Prostate gland (tissue), 2 donors: ENCODE results near the gene RFX7.

Experiments used
- POLR2A ChIP-seq: fragments of 450-650 bp; IDR thresholded peaks from one replicate; pipeline ENCODE4 v1.6.1; 2016; ENCODE audit warnings: antibody characterized with exemption, mild to moderate bottlenecking
- TF ChIP-seq, protein P1 (sequence below), 4 experiments: fragments of 200-600 bp in 2 of 4; fragments of 450-650 bp in 2 of 4; sonication (generic) in 2 of 4; IDR thresholded peaks; 1 replicate in 3 of 4; 2 replicates in 1 of 4; pipeline ENCODE4 v1.5.1; 2016 to 2019; ENCODE audit warnings: antibody characterized with exemption in 4 of 4, mild to moderate bottlenecking in 2 of 4, moderate library complexity in 2 of 4

DNA sequence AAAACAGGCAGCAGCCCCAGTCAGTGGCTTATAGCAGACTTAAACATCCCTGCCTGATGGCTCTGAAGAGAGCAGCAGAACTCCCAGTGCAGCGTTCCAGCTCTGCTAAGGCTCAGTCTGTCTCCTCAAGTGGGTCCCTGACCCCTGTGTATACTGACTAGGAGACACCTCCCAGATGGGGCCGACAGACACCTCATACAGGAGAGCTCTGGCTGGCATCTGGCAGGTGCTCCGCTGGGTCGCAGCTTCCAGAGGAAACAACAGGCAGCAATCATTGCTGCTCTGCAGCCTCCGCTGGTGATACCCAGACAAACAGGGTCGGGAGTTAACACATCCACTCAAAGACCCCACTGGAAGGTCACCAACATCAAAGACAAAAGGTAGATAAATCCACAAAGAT lies 93.5 kb downstream of the RFX7 start:
- TF ChIP-seq, protein P1, sequence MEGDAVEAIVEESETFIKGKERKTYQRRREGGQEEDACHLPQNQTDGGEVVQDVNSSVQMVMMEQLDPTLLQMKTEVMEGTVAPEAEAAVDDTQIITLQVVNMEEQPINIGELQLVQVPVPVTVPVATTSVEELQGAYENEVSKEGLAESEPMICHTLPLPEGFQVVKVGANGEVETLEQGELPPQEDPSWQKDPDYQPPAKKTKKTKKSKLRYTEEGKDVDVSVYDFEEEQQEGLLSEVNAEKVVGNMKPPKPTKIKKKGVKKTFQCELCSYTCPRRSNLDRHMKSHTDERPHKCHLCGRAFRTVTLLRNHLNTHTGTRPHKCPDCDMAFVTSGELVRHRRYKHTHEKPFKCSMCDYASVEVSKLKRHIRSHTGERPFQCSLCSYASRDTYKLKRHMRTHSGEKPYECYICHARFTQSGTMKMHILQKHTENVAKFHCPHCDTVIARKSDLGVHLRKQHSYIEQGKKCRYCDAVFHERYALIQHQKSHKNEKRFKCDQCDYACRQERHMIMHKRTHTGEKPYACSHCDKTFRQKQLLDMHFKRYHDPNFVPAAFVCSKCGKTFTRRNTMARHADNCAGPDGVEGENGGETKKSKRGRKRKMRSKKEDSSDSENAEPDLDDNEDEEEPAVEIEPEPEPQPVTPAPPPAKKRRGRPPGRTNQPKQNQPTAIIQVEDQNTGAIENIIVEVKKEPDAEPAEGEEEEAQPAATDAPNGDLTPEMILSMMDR (IDR thresholded peaks at IDR 0.05): no peak
- TF ChIP-seq POLR2A: no peak
